SU-DHL-6 (cell line): ENCODE data around the gene ZNF823.

Source experiments
- EZH2phosphoT487 ChIP-seq: fragments of 200-600 bp; sonication (generic), shearing (Covaris generic); conservative IDR thresholded peaks from 2 replicates; pipeline ENCODE4 v1.6.1; 2018; ENCODE audit warnings: mild to moderate bottlenecking, antibody characterized with exemption, low read length, moderate library complexity, mixed read lengths
- TF ChIP-seq, protein P1 (sequence below): fragments of 200-600 bp; sonication (generic); IDR thresholded peaks from one replicate; pipeline ENCODE4 v1.5.1; 2017; ENCODE audit warnings: antibody characterized with exemption, mild to moderate bottlenecking, low read length, moderate library complexity; ENCODE audit not compliant: insufficient read depth, poor library complexity, severe bottlenecking

DNA sequence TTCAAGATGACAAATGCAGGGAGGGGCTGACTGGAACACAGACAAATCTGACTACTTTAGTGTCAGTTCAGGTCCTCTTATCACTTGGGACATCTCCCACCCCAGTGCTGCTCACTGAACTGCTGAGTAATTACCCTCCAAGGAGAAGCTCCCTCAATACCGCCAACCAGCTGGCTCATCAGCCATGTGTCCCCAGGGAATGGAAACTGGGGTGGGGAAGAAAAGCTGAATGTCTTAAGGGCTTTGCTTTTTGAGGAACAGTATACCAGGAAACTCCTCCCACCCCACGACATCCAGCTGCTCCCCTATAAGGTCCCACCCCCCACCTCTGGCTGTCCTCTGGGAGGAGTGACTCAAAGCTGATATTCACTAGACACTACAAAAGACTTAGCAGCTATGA lies 2.0 kb downstream of the ZNF823 start:
- TF ChIP-seq, protein P1, sequence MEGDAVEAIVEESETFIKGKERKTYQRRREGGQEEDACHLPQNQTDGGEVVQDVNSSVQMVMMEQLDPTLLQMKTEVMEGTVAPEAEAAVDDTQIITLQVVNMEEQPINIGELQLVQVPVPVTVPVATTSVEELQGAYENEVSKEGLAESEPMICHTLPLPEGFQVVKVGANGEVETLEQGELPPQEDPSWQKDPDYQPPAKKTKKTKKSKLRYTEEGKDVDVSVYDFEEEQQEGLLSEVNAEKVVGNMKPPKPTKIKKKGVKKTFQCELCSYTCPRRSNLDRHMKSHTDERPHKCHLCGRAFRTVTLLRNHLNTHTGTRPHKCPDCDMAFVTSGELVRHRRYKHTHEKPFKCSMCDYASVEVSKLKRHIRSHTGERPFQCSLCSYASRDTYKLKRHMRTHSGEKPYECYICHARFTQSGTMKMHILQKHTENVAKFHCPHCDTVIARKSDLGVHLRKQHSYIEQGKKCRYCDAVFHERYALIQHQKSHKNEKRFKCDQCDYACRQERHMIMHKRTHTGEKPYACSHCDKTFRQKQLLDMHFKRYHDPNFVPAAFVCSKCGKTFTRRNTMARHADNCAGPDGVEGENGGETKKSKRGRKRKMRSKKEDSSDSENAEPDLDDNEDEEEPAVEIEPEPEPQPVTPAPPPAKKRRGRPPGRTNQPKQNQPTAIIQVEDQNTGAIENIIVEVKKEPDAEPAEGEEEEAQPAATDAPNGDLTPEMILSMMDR: no peak
- TF ChIP-seq EZH2phosphoT487: no peak
